Measurements from ENCODE around the gene FMN2. TPM values are rescaled to one million over a fixed set of nuclear protein-coding genes. Genes with fewer than 3 reads are reported as not detected.

Gene FMN2
- total RNA-seq, 3 donors from 2014 or later (not counting 1 experiment from before 2014, with no cell fraction given) = not detected

GRCh38 chr1:240115831-240116230 is 24.1 kb downstream of the FMN2 start:
- H3K9me3 ChIP-seq (ENCODE audit: control insufficient read depth, insufficient read depth, low read length) = no peaks in the 10 kb centered on the region
- H3K27me3 ChIP-seq (ENCODE audit: control insufficient read depth, insufficient read depth, low read length) = no peaks in the 10 kb centered on the region
- H3K27ac ChIP-seq (ENCODE audit: low read length) = no peak overlapping the region
- no peak overlapping the region for H3K4me3 Mint-ChIP-seq
- no peak overlapping the region for H3K4me3 ChIP-seq (ENCODE audit: low read length)
- intact Hi-C loops (cut with micrococcal nuclease) = no loop called here
- no peak for ATAC-seq
- H3K4me1 Mint-ChIP-seq = no peaks in the 10 kb centered on the region
- TF ChIP-seq CTCF (IDR thresholded peaks at IDR 0.05) = no peak
- no peaks in the 10 kb centered on the region for H3K36me3 ChIP-seq (ENCODE audit: control insufficient read depth, insufficient read depth, low read length)
- DNase-seq = no peak
- no peak overlapping the region for H3K27ac Mint-ChIP-seq
- no peaks in the 10 kb centered on the region for H3K36me3 Mint-ChIP-seq
- no peaks in the 10 kb centered on the region for H3K9me3 Mint-ChIP-seq
- WGBS (ENCODE audit: insufficient coverage) = 81% methylated on average over 5 of the region's 6 CpGs
- H3K4me1 ChIP-seq (ENCODE audit: control insufficient read depth, insufficient read depth, low read length) = no peaks in the 10 kb centered on the region
- H3K27me3 Mint-ChIP-seq (ENCODE audit: low read depth in 2 of 2) = no peaks in the 10 kb centered on the region

GRCh38 chr1:240116831-240117769 is 25.4 kb downstream of the FMN2 start:
- intact Hi-C loops (cut with micrococcal nuclease) = no loop called here
- Mint-ChIP-seq H3K27me3 (ENCODE audit: low read depth in 2 of 2) (no peaks in the 10 kb centered on the region), H3K27ac (no peak overlapping the region), H3K4me3 (no peak overlapping the region), H3K36me3 (no peaks in the 10 kb centered on the region), H3K4me1 (no peaks in the 10 kb centered on the region), H3K9me3 (no peaks in the 10 kb centered on the region)
- DNase-seq (no peak), ATAC-seq (no peak)
- no peak overlapping the region for H3K27ac ChIP-seq (ENCODE audit: low read length)
- no peaks in the 10 kb centered on the region for H3K4me1 ChIP-seq (ENCODE audit: control insufficient read depth, insufficient read depth, low read length)
- no peaks in the 10 kb centered on the region for H3K27me3 ChIP-seq (ENCODE audit: control insufficient read depth, insufficient read depth, low read length)
- H3K36me3 ChIP-seq (ENCODE audit: control insufficient read depth, insufficient read depth, low read length) = no peaks in the 10 kb centered on the region
- no peak for TF ChIP-seq CTCF (IDR thresholded peaks at IDR 0.05)
- 87% methylated on average over 16 of the region's 16 CpGs for whole genome bisulfite sequencing (ENCODE audit: insufficient coverage)
- no peak overlapping the region for H3K4me3 ChIP-seq (ENCODE audit: low read length)
- H3K9me3 ChIP-seq (ENCODE audit: control insufficient read depth, insufficient read depth, low read length) = no peaks in the 10 kb centered on the region

GRCh38 chr1:240117930-240118329 is 26.2 kb downstream of the FMN2 start:
- no peak for TF ChIP-seq CTCF (IDR thresholded peaks at IDR 0.05)
- Mint-ChIP-seq H3K27ac (no peak overlapping the region), H3K4me1 (no peaks in the 10 kb centered on the region), H3K27me3 (ENCODE audit: low read depth in 2 of 2) (no peaks in the 10 kb centered on the region), H3K9me3 (no peaks in the 10 kb centered on the region), H3K36me3 (no peaks in the 10 kb centered on the region), H3K4me3 (no peak overlapping the region)
- Histone ChIP-seq H3K4me1 (ENCODE audit: control insufficient read depth, insufficient read depth, low read length) (no peaks in the 10 kb centered on the region), H3K4me3 (ENCODE audit: low read length) (no peak overlapping the region), H3K9me3 (ENCODE audit: control insufficient read depth, insufficient read depth, low read length) (no peaks in the 10 kb centered on the region), H3K36me3 (ENCODE audit: control insufficient read depth, insufficient read depth, low read length) (no peaks in the 10 kb centered on the region), H3K27me3 (ENCODE audit: control insufficient read depth, insufficient read depth, low read length) (no peaks in the 10 kb centered on the region), H3K27ac (ENCODE audit: low read length) (no peak overlapping the region)
- intact Hi-C loops (cut with micrococcal nuclease) = no loop called here
- no peak for ATAC-seq
- WGBS (ENCODE audit: insufficient coverage) = 62% methylated on average over 3 of the region's 3 CpGs
- DNase-seq = no peak
